Large intestine (tissue), 3 donors: Measurements from ENCODE around the gene ARID5B. TPM values are rescaled to one million over a fixed set of nuclear protein-coding genes. Genes with fewer than 3 reads are reported as not detected.

Experiments
- DNase-seq, 2 donors: peaks; one replicate each; pipeline versions ENCODE4 v3.0.0 to v3.0.0-alpha.2; 2013
- H3K27ac ChIP-seq: one replicate; pipeline ENCODE4 v1.5.1; 2013; ENCODE audit warnings: low read length
- H3K27me3 ChIP-seq: 2 replicates; pipeline ENCODE4 v1.6.1; 2013; ENCODE audit warnings: low read length; ENCODE audit not compliant: control insufficient read depth, insufficient read depth
- H3K36me3 ChIP-seq: 2 replicates; pipeline ENCODE4 v1.6.1; 2013; ENCODE audit warnings: low read length; ENCODE audit not compliant: control insufficient read depth, insufficient read depth
- H3K4me1 ChIP-seq: one replicate; pipeline ENCODE4 v1.6.1; 2013; ENCODE audit warnings: low read length; ENCODE audit not compliant: control insufficient read depth, insufficient read depth
- H3K4me3 ChIP-seq: one replicate; pipeline ENCODE4 v1.5.1; 2013; ENCODE audit warnings: low read length
- H3K9me3 ChIP-seq: one replicate; pipeline ENCODE4 v1.6.1; 2013; ENCODE audit warnings: mild to moderate bottlenecking, low read depth, low read length, moderate library complexity; ENCODE audit not compliant: control insufficient read depth
- WGBS: methylation state at CpG from one replicate; pipeline ENCODE4 v1.1.5; 2013; ENCODE audit warnings: low lambda C conversion rate; ENCODE audit not compliant: insufficient coverage; 5-methylcytosine and 5-hydroxymethylcytosine counted together
- polyA plus RNA-seq: library from polyadenylated mRNA; unstranded; fragments of 120-200 nt; gene quantifications from one replicate; pipeline ENCODE4 v1.2.1, GENCODE V29; 2013

ARID5B gene
- polyA plus RNA-seq, 1 donor: 19.9 TPM

DNA sequence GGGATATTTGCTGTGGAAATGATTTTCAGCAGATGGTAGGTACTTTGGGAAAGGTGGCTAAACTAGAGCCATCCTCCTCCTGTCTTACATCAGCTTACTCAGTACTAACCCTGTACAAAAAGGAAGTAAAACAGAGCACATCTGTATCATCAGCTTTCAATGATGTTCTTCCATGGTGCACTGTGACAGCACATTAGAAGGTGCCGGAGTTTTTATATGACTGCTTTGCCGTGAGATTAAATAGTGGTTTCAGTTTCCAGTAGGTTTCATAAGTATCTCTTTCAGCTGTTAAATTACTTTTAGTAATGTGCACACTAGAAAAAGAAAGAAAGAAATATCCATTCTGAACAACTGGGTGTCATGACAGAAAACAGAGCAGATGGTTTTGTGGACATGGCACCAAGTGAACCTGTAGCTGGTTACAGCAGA lies 86.5 kb downstream of the ARID5B start:
- Histone ChIP-seq H3K27ac (peak overlapping the region; percentile 6), H3K4me3 (no peak overlapping the region), H3K27me3 (no peaks in the 10 kb centered on the region), H3K9me3 (no peaks in the 10 kb centered on the region), H3K4me1 (peaks cover 16% of the 10 kb centered on the region), H3K36me3 (peaks cover 2% of the 10 kb centered on the region)
- WGBS: no CpG with 5 or more reads among the region's 2 CpGs
- DNase-seq: peak in 1 of 2 donors; percentile 66

DNA sequence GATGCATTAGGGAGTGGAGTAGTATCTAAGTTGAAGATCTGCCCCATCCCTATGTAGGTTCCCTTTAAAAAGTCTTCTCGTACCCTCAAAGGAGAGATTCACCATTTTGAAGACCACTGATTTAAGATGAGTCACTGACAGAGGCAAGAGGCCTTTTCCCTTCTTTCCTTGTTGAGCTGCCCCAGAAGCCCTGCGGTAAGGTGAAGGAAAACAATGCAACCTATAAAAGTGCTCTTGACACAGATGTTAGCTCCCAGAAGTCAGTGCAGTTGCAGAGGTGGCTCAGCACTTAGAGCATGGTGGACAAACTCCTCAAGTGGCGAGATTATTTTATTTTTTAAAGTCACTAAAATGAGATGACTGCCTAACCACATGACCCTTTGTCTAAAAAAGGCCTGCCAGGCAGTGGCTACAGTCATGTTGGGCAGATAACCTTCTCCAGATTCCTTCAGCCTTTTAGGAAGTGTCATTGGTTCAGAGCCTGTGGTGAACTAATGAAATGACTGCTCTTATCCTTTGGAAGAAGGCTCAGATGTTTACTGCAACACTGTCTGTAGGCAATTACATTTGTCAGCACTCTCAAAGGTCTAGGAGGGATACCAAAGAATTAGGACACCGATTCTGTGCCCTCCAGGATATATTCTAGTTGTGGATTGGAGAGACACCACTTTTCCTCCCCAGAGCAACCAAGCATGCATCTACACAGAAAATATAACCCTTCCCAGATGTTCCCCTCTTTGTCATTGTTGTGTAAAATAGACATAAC lies 88.7 kb downstream of the ARID5B start:
- Histone ChIP-seq H3K36me3 (no peaks in the 10 kb centered on the region), H3K9me3 (no peaks in the 10 kb centered on the region), H3K27ac (no peak overlapping the region), H3K27me3 (no peaks in the 10 kb centered on the region), H3K4me1 (peaks cover 33% of the 10 kb centered on the region), H3K4me3 (no peak overlapping the region)
- 100% methylated on average over 1 of the region's 4 CpGs for WGBS
- DNase-seq: no peak

GRCh38 chr10:61990761-61991135 lies 89.2 kb downstream of the ARID5B start:
- no peak overlapping the region for H3K27ac ChIP-seq
- no peak overlapping the region for H3K4me3 ChIP-seq
- no peaks in the 10 kb centered on the region for H3K36me3 ChIP-seq
- no CpG with 5 or more reads among the region's 1 CpG for WGBS
- H3K4me1 ChIP-seq: peaks cover 38% of the 10 kb centered on the region
- no peaks in the 10 kb centered on the region for H3K9me3 ChIP-seq
- H3K27me3 ChIP-seq: no peaks in the 10 kb centered on the region
- DNase-seq: no peak

GRCh38 chr10:61991166-61991565 lies 89.7 kb downstream of the ARID5B start:
- no peak overlapping the region for H3K27ac ChIP-seq
- H3K36me3 ChIP-seq: no peaks in the 10 kb centered on the region
- H3K27me3 ChIP-seq: no peaks in the 10 kb centered on the region
- H3K4me3 ChIP-seq: no peak overlapping the region
- no peaks in the 10 kb centered on the region for H3K9me3 ChIP-seq
- no peak for DNase-seq
- H3K4me1 ChIP-seq: peaks cover 39% of the 10 kb centered on the region

- Histone ChIP-seq H3K27ac (peak overlapping the region; percentile 81), H3K4me3 (no peak overlapping the region), H3K4me1 (peaks cover 39% of the 10 kb centered on the region), H3K9me3 (no peaks in the 10 kb centered on the region), H3K27me3 (no peaks in the 10 kb centered on the region), H3K36me3 (no peaks in the 10 kb centered on the region)
- DNase-seq: peak; percentile 28 to 62
- WGBS: no CpG with 5 or more reads among the region's 4 CpGs
Measured at GRCh38 chr10:61992059-61992460, 90.6 kb downstream of the ARID5B start.

- H3K4me3 ChIP-seq: no peak overlapping the region
Measured at GRCh38 chr10:61992671-61993668, 91.5 kb downstream of the ARID5B start.

GRCh38 chr10:61993711-61994401 lies 92.4 kb downstream of the ARID5B start:
- H3K27me3 ChIP-seq: no peaks in the 10 kb centered on the region
- peak in 1 of 2 donors; percentile 46 for DNase-seq
- peak overlapping the region; percentile 81 for H3K27ac ChIP-seq
- H3K4me1 ChIP-seq: peaks cover 34% of the 10 kb centered on the region
- no peak overlapping the region for H3K4me3 ChIP-seq
- 50% methylated on average over 3 of the region's 6 CpGs for WGBS
- H3K36me3 ChIP-seq: no peaks in the 10 kb centered on the region
- no peaks in the 10 kb centered on the region for H3K9me3 ChIP-seq

More at GRCh38 chr10:61992671-61993668, 91.5 kb downstream of the ARID5B start:
- Histone ChIP-seq H3K27me3 (no peaks in the 10 kb centered on the region), H3K36me3 (no peaks in the 10 kb centered on the region), H3K27ac (peak overlapping the region; percentile 81), H3K9me3 (no peaks in the 10 kb centered on the region), H3K4me1 (peaks cover 37% of the 10 kb centered on the region)
- 25% methylated on average over 4 of the region's 7 CpGs for WGBS
- peak; percentile 59 to 72 for DNase-seq

DNA sequence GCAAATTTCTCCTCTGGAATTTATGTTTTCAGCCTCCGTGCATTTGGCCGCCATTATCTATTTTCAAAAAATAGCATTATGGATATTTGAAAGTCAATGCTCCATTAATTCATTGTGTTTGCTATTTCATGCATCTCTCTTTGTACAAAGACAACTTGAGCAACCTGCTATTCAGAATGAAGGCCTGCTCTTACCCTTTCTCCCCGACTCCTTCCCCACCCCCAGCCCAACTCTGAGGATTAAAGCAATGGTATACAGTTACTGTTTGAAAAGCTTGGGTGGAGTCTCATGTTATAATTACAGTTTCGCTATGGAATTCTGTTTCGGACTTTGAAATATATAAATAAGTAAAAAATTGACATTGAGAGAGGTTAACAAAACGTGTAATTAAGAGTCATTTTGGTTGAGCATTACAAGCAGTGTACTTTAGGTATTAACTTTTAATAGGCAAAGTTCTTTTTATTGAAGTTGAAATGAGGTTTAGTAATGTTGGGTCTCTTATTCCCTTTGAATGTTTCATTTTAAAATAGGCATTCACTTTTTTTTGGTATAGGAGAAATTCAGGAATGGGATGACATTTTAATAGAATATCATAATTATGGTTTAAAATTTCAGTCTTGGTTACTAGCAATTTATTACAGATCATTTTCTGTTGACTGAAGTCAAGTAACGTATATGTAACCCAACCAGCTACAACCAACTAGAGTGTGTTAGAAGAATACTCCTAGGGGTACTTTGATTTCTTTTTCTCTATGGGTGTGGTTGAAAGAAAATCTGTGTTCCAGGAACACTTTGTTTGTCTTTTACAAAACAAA lies 93.1 kb downstream of the ARID5B start:
- no peaks in the 10 kb centered on the region for H3K27me3 ChIP-seq
- no peaks in the 10 kb centered on the region for H3K9me3 ChIP-seq
- peaks cover 6% of the 10 kb centered on the region for H3K36me3 ChIP-seq
- no peak for DNase-seq
- H3K4me1 ChIP-seq: peaks cover 34% of the 10 kb centered on the region
- H3K27ac ChIP-seq: peak overlapping the region; percentile 81
- WGBS: 54% methylated on average over 3 of the region's 7 CpGs
- H3K4me3 ChIP-seq: no peak overlapping the region

DNA sequence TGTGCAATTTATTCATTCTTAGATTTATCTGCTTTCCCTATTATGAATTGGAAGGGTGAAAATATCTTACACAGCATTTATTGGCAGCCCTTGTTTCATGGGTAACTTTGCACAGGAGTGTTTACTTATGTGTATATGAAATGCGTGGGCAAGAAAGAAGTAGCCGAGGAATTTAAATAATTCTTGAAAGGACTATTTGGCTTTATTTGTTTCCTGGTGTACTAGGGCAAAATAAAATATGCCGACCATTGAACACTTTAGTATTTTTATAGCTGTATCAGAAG lies 93.7 kb downstream of the ARID5B start:
- Histone ChIP-seq H3K36me3 (peaks cover 11% of the 10 kb centered on the region), H3K9me3 (no peaks in the 10 kb centered on the region), H3K4me3 (no peak overlapping the region), H3K4me1 (peaks cover 34% of the 10 kb centered on the region), H3K27ac (peak overlapping the region; percentile 81), H3K27me3 (no peaks in the 10 kb centered on the region)
- WGBS: no CpG with 5 or more reads among the region's 3 CpGs
- no peak for DNase-seq
